ENCODE results near the gene CYP51A1. TPM values are rescaled to one million over a fixed set of nuclear protein-coding genes. Genes with fewer than 3 reads are reported as not detected.
"Not testable (repeated sequence)": the region's sequence is repeated elsewhere in the genome, so short reads cannot be mapped to it uniquely, and the experiment has no call there.

CYP51A1 gene
- total RNA-seq, 4 donors from 2014 or later = 34.4 to 62.4 (median 52.3) TPM

GRCh38 chr7:92158660-92159575 is 24.6 kb upstream of the CYP51A1 start:
- DNase-seq (ENCODE audit: low spot score in 2 of 2) = no peak
- 77 to 86% methylated on average over 3 of the region's 3 CpGs for WGBS, 2 donors
- intact Hi-C loops (cut with DNase I; ENCODE audit: low total_unique reads) = no loop called here
- no peak for TF ChIP-seq POLR2A (IDR thresholded peaks at IDR 0.05)
- no peak for TF ChIP-seq CTCF (IDR thresholded peaks at IDR 0.05)
- H3K4me3 ChIP-seq (ENCODE audit: low read depth, poor library complexity, severe bottlenecking) = no peak overlapping the region

GRCh38 chr7:92156990-92157389 is 22.7 kb upstream of the CYP51A1 start:
- TF ChIP-seq CTCF (IDR thresholded peaks at IDR 0.05) = no peak
- H3K4me3 ChIP-seq (ENCODE audit: low read depth, poor library complexity, severe bottlenecking) = no peak overlapping the region
- intact Hi-C loops (cut with DNase I; ENCODE audit: low total_unique reads) = no loop called here
- no peak for DNase-seq (ENCODE audit: low spot score in 2 of 2)

- intact Hi-C loops (cut with DNase I; ENCODE audit: low total_unique reads) = no loop called here
- TF ChIP-seq POLR2A (IDR thresholded peaks at IDR 0.05) = no peak
- TF ChIP-seq CTCF (IDR thresholded peaks at IDR 0.05) = no peak
- H3K4me3 ChIP-seq (ENCODE audit: low read depth, poor library complexity, severe bottlenecking) = no peak overlapping the region
- DNase-seq (ENCODE audit: low spot score in 2 of 2) = no peak
- WGBS, 2 donors = 86 to 100% methylated on average over 1 of the region's 1 CpG
Measured at GRCh38 chr7:92155108-92155739, 20.9 kb upstream of the CYP51A1 start.

GRCh38 chr7:92150450-92151017 is 16.3 kb upstream of the CYP51A1 start:
- H3K4me3 ChIP-seq (ENCODE audit: low read depth, poor library complexity, severe bottlenecking) = no peak overlapping the region
- DNase-seq (ENCODE audit: low spot score in 2 of 2) = no peak
- TF ChIP-seq CTCF (IDR thresholded peaks at IDR 0.05) (no peak), POLR2A (IDR thresholded peaks at IDR 0.05) (no peak)
- intact Hi-C loops (cut with DNase I; ENCODE audit: low total_unique reads) = no loop called here
- whole genome bisulfite sequencing, 2 donors = 76 to 80% methylated on average over 1 of the region's 1 CpG

GRCh38 chr7:92149736-92150239 is 15.5 kb upstream of the CYP51A1 start:
- no peak for DNase-seq (ENCODE audit: low spot score in 2 of 2)
- no peak overlapping the region for H3K4me3 ChIP-seq (ENCODE audit: low read depth, poor library complexity, severe bottlenecking)
- intact Hi-C loops (cut with DNase I; ENCODE audit: low total_unique reads) = no loop called here
- TF ChIP-seq CTCF (IDR thresholded peaks at IDR 0.05) (no peak), POLR2A (IDR thresholded peaks at IDR 0.05) (no peak)
- WGBS, 2 donors = 91 to 97% methylated on average over 5 of the region's 5 CpGs

GRCh38 chr7:92143192-92143880 is 9.1 kb upstream of the CYP51A1 start:
- intact Hi-C loops (cut with DNase I; ENCODE audit: low total_unique reads); DNase-seq (ENCODE audit: low spot score in 2 of 2); H3K4me3 ChIP-seq (ENCODE audit: low read depth, poor library complexity, severe bottlenecking): not testable (repeated sequence)
- 94 to 95% methylated on average over 38 to 50 of the region's 50 CpGs for WGBS, 2 donors

GRCh38 chr7:92142791-92143190 is 8.5 kb upstream of the CYP51A1 start:
- H3K4me3 ChIP-seq (ENCODE audit: low read depth, poor library complexity, severe bottlenecking); DNase-seq (ENCODE audit: low spot score in 2 of 2); intact Hi-C loops (cut with DNase I; ENCODE audit: low total_unique reads): not testable (repeated sequence)
- 89 to 93% methylated on average over 9 of the region's 9 CpGs for WGBS, 2 donors
